A549 (cell line): ENCODE data around the gene SERPINA3.

Experiments used
- CHD4 ChIP-seq: fragments of 200-600 bp; sonication (generic); IDR thresholded peaks from 2 replicates; pipeline ENCODE4 v1.6.1; 2016; ENCODE audit warnings: antibody characterized with exemption, mild to moderate bottlenecking, borderline replicate concordance
- CTCF ChIP-seq: fragments of >200 bp; sonication (Bioruptor Twin); formaldehyde crosslinking; IDR thresholded peaks from 3 replicates; pipeline ENCODE4 v1.5.1; 2016
- EP300 ChIP-seq, 2 experiments: fragments of >200 bp; sonication (Bioruptor Twin); formaldehyde crosslinking; IDR thresholded peaks; 2 replicates in 1 of 2; 3 replicates in 1 of 2; pipeline ENCODE4 v1.6.1; 2016 to 2017
- HES2 ChIP-seq: fragments of >200 bp; sonication (Bioruptor Twin); formaldehyde crosslinking; IDR thresholded peaks from 2 replicates; pipeline ENCODE4 v1.6.1; 2016
- POLR2A ChIP-seq: IDR thresholded peaks from 2 replicates; pipeline ENCODE4 v1.6.1; 2012; ENCODE audit warnings: mild to moderate bottlenecking, low read length
- RAD21 ChIP-seq, 2 experiments: fragments of >200 bp in 1 of 2; sonication (Bioruptor Twin) in 1 of 2; formaldehyde crosslinking in 1 of 2; IDR thresholded peaks in 1 of 2; conservative IDR thresholded peaks in 1 of 2; 2 replicates in 1 of 2; 3 replicates in 1 of 2; pipeline ENCODE4 v1.6.1; 2012 to 2018; ENCODE audit warnings: inconsistent platforms in 1 of 2
- REST ChIP-seq: fragments of 200-600 bp; sonication (generic); IDR thresholded peaks from 2 replicates; pipeline ENCODE4 v1.6.1; 2016; ENCODE audit warnings: antibody characterized with exemption, mild to moderate bottlenecking, moderate library complexity
- SMC3 ChIP-seq: fragments of >200 bp; sonication (Bioruptor Twin); formaldehyde crosslinking; IDR thresholded peaks from 3 replicates; pipeline ENCODE4 v1.6.1; 2018; ENCODE audit warnings: inconsistent platforms
- USF2 ChIP-seq: fragments of 450-650 bp; IDR thresholded peaks from 2 replicates; pipeline ENCODE4 v1.6.1; 2014; ENCODE audit warnings: antibody characterized with exemption

GRCh38 chr14:94584591-94585280 is 27.5 kb upstream of the SERPINA3 start:
- no peak for TF ChIP-seq USF2
- TF ChIP-seq CTCF = no peak
- no peak for TF ChIP-seq EP300 (IDR thresholded peaks at IDR 0.05)
- TF ChIP-seq SMC3 = no peak
- TF ChIP-seq CHD4 = no peak
- no peak for TF ChIP-seq REST
- no peak for TF ChIP-seq POLR2A
- no peak for TF ChIP-seq HES2
- no peak for TF ChIP-seq RAD21 (conservative IDR thresholded peaks at IDR 0.05 in 1 of 2, IDR thresholded peaks at IDR 0.05 in 1 of 2)
